ENCODE data around the gene ARHGEF5. TPM values are rescaled to one million over a fixed set of nuclear protein-coding genes. Genes with fewer than 3 reads are reported as not detected.

ARHGEF5 gene
- total RNA-seq, 4 donors from 2014 or later: 49.6 to 112 (median 64.3) TPM

Other genes with a start within 250 kb of the ARHGEF5 start
- gene OR2A2, start 245.8 kb upstream of the ARHGEF5 start, total RNA-seq: not detected
- not detected for gene OR2A14, start 232.2 kb upstream of the ARHGEF5 start, total RNA-seq
- 10 to 100 TPM in 3 of 4 donors, 1 to 10 TPM in 1; 7.8 to 63.3 (median 34.1) TPM for gene CTAGE4, start 171.9 kb upstream of the ARHGEF5 start, total RNA-seq
- gene ARHGEF35, start 159.6 kb upstream of the ARHGEF5 start, total RNA-seq: 10 to 100 TPM in 3 of 4 donors, 1 to 10 TPM in 1; 4.6 to 29.1 (median 26.3) TPM
- gene OR2A42, start 115.8 kb upstream of the ARHGEF5 start, total RNA-seq: not detected
- 10 to 100 TPM; 14.1 to 50.9 (median 25.1) TPM for gene OR2A7, start 90.6 kb upstream of the ARHGEF5 start, total RNA-seq
- gene CTAGE8, start 86.1 kb upstream of the ARHGEF5 start, total RNA-seq: 10 to 100 TPM in 1 of 4 donors, 1 to 10 TPM in 2, not detected in 1; 3.2 to 10.3 (median 6.4) TPM
- not detected for gene OR2A1, start 43.0 kb upstream of the ARHGEF5 start, total RNA-seq
- not detected for gene NOBOX, start 48.3 kb downstream of the ARHGEF5 start, total RNA-seq